HT1080 (cell line): ENCODE measurements around the gene CWF19L2. TPM values are rescaled to one million over a fixed set of nuclear protein-coding genes. Genes with fewer than 3 reads are reported as not detected.
"Not testable (repeated sequence)": the region's sequence is repeated elsewhere in the genome, so short reads cannot be mapped to it uniquely, and the experiment has no call there.

ENCODE experiments used
- DNase-seq: peaks from one replicate; pipeline ENCODE4 v3.0.0-alpha.2; 2015; ENCODE audit warnings: low read depth
- total RNA-seq: library from RNA; depleted of rRNA; stranded (reverse); fragments of >200 nt; shearing (Covaris generic); gene quantifications from 2 replicates; pipeline ENCODE4 v1.2.3, GENCODE V29; 2014

Gene CWF19L2
- total RNA-seq, 1 experiment from 2014 or later: 9.0 TPM

- DNase-seq: no peak
These were observed 17.9 kb downstream of the CWF19L2 start for GRCh38 chr11:107439586-107440167.

- no peak for DNase-seq
These were observed 19.5 kb downstream of the CWF19L2 start for GRCh38 chr11:107438148-107438547.

GRCh38 chr11:107430525-107430924 lies 27.1 kb downstream of the CWF19L2 start:
- no peak for DNase-seq

- DNase-seq: no peak
These were observed 29.9 kb downstream of the CWF19L2 start for GRCh38 chr11:107427569-107428180.

- DNase-seq: no peak
These were observed 44.3 kb downstream of the CWF19L2 start for GRCh38 chr11:107413352-107413751.

GRCh38 chr11:107408762-107409211 lies 48.8 kb downstream of the CWF19L2 start:
- DNase-seq: no peak

GRCh38 chr11:107405260-107405659 lies 52.4 kb downstream of the CWF19L2 start:
- no peak for DNase-seq

GRCh38 chr11:107401131-107401530 lies 56.5 kb downstream of the CWF19L2 start:
- not testable (repeated sequence) for DNase-seq

- no peak for DNase-seq
These were observed 60.3 kb downstream of the CWF19L2 start for GRCh38 chr11:107397357-107397756.

GRCh38 chr11:107392611-107393010 lies 65.0 kb downstream of the CWF19L2 start:
- DNase-seq: no peak

GRCh38 chr11:107390701-107391100 lies 66.9 kb downstream of the CWF19L2 start:
- not testable (repeated sequence) for DNase-seq

- DNase-seq: no peak
These were observed 70.0 kb downstream of the CWF19L2 start for GRCh38 chr11:107387666-107388065.

- DNase-seq: peak; percentile 19
These were observed 72.2 kb downstream of the CWF19L2 start for GRCh38 chr11:107385361-107385981.

- DNase-seq: no peak
These were observed 73.3 kb downstream of the CWF19L2 start for GRCh38 chr11:107384144-107384852.

- DNase-seq: no peak
These were observed 85.2 kb downstream of the CWF19L2 start for GRCh38 chr11:107372439-107372838.

- no peak for DNase-seq
These were observed 87.2 kb downstream of the CWF19L2 start for GRCh38 chr11:107370390-107370789.

- DNase-seq: peak; percentile 37
These were observed 97.9 kb downstream of the CWF19L2 start for GRCh38 chr11:107359701-107360100.

GRCh38 chr11:107357877-107358276 lies 99.7 kb downstream of the CWF19L2 start:
- no peak for DNase-seq

GRCh38 chr11:107354780-107355179 lies 102.8 kb downstream of the CWF19L2 start:
- DNase-seq: no peak

GRCh38 chr11:107337917-107338316 lies 119.7 kb downstream of the CWF19L2 start:
- no peak for DNase-seq

- DNase-seq: no peak
These were observed 125.9 kb downstream of the CWF19L2 start for GRCh38 chr11:107331728-107332127.

GRCh38 chr11:107329164-107329563 lies 128.5 kb downstream of the CWF19L2 start:
- DNase-seq: no peak
